ENCODE measurements around the gene MUC5B.

The MUC5B gene

GRCh38 chr11:1298695-1299492 is 76.0 kb downstream of the MUC5B start:
- Histone ChIP-seq H3K27ac (no peak overlapping the region), H3K79me2 (ENCODE audit: insufficient read depth, low read depth) (peaks cover 7% of the 10 kb centered on the region; the same call in 1 of the 2 replicates), H3K4me3 (IDR thresholded peaks at IDR 0.05; ENCODE audit: insufficient read depth, low read depth, low read length) (no peak overlapping the region), H2AFZ (ENCODE audit: low read depth) (no peak overlapping the region), H3K4me2 (no peak overlapping the region), H3K27me3 (ENCODE audit: insufficient read depth, low read depth) (no peaks in the 10 kb centered on the region), H3K9ac (no peak overlapping the region), H3K4me1 (ENCODE audit: low read depth, poor library complexity, severe bottlenecking) (no peaks in the 10 kb centered on the region), H4K20me1 (ENCODE audit: insufficient read depth) (no peaks in the 10 kb centered on the region), H3K36me3 (ENCODE audit: insufficient read depth) (no peaks in the 10 kb centered on the region)
- no peak for TF ChIP-seq CTCF (conservative IDR thresholded peaks at IDR 0.05; ENCODE audit: low read depth, low read length)

GRCh38 chr11:1299621-1300020 is 76.8 kb downstream of the MUC5B start:
- Histone ChIP-seq H3K27ac (no peak overlapping the region), H4K20me1 (ENCODE audit: insufficient read depth) (no peaks in the 10 kb centered on the region), H3K79me2 (ENCODE audit: insufficient read depth, low read depth) (peaks cover 7% of the 10 kb centered on the region; the same call in 1 of the 2 replicates), H3K4me2 (no peak overlapping the region), H3K9ac (no peak overlapping the region), H3K36me3 (ENCODE audit: insufficient read depth) (no peaks in the 10 kb centered on the region), H3K4me3 (IDR thresholded peaks at IDR 0.05; ENCODE audit: insufficient read depth, low read depth, low read length) (no peak overlapping the region), H3K27me3 (ENCODE audit: insufficient read depth, low read depth) (no peaks in the 10 kb centered on the region), H2AFZ (ENCODE audit: low read depth) (no peak overlapping the region), H3K4me1 (ENCODE audit: low read depth, poor library complexity, severe bottlenecking) (no peaks in the 10 kb centered on the region)
- TF ChIP-seq CTCF (conservative IDR thresholded peaks at IDR 0.05; ENCODE audit: low read depth, low read length), result no peak

- Histone ChIP-seq H3K4me2 (no peak overlapping the region), H2AFZ (ENCODE audit: low read depth) (no peak overlapping the region), H3K9ac (no peak overlapping the region), H3K4me1 (ENCODE audit: low read depth, poor library complexity, severe bottlenecking) (no peaks in the 10 kb centered on the region), H3K79me2 (ENCODE audit: insufficient read depth, low read depth) (peaks cover 7% of the 10 kb centered on the region; the same call in 1 of the 2 replicates), H3K4me3 (IDR thresholded peaks at IDR 0.05; ENCODE audit: insufficient read depth, low read depth, low read length) (no peak overlapping the region), H3K27me3 (ENCODE audit: insufficient read depth, low read depth) (no peaks in the 10 kb centered on the region), H4K20me1 (ENCODE audit: insufficient read depth) (no peaks in the 10 kb centered on the region), H3K36me3 (ENCODE audit: insufficient read depth) (no peaks in the 10 kb centered on the region), H3K27ac (no peak overlapping the region)
- no peak for TF ChIP-seq CTCF (conservative IDR thresholded peaks at IDR 0.05; ENCODE audit: low read depth, low read length)
Measured at GRCh38 chr11:1300121-1300520, 77.3 kb downstream of the MUC5B start.

- no peaks in the 10 kb centered on the region for H3K36me3 ChIP-seq (ENCODE audit: insufficient read depth)
- H3K79me2 ChIP-seq (ENCODE audit: insufficient read depth, low read depth), result peaks cover 7% of the 10 kb centered on the region; the same call in 1 of the 2 replicates
- no peak overlapping the region for H3K4me2 ChIP-seq
- no peaks in the 10 kb centered on the region for H4K20me1 ChIP-seq (ENCODE audit: insufficient read depth)
- H3K27ac ChIP-seq, result no peak overlapping the region
- no peak overlapping the region for H3K9ac ChIP-seq
- no peak overlapping the region for H2AFZ ChIP-seq (ENCODE audit: low read depth)
- H3K4me1 ChIP-seq (ENCODE audit: low read depth, poor library complexity, severe bottlenecking), result no peaks in the 10 kb centered on the region
- H3K4me3 ChIP-seq (IDR thresholded peaks at IDR 0.05; ENCODE audit: insufficient read depth, low read depth, low read length), result no peak overlapping the region
- no peak for TF ChIP-seq CTCF (conservative IDR thresholded peaks at IDR 0.05; ENCODE audit: low read depth, low read length)
- H3K27me3 ChIP-seq (ENCODE audit: insufficient read depth, low read depth), result no peaks in the 10 kb centered on the region
Measured at GRCh38 chr11:1300569-1301187, 77.8 kb downstream of the MUC5B start.

Measured in KMS-11 (cell line).